CD14-positive monocyte (primary cell): ENCODE measurements around the gene DNAH10. TPM values are rescaled to one million over a fixed set of nuclear protein-coding genes. Genes with fewer than 3 reads are reported as not detected.
"Not testable (repeated sequence)": the region's sequence is repeated elsewhere in the genome, so short reads cannot be mapped to it uniquely, and the experiment has no call there.

Source experiments
- DNase-seq, 3 donors: peaks; one replicate each; pipeline ENCODE4 v3.0.0-alpha.2; 2011 to 2022
- H2AFZ ChIP-seq: 2 replicates; pipeline ENCODE4 v1.6.0; 2012; ENCODE audit warnings: mild to moderate bottlenecking, low read depth, low read length, inconsistent platforms; ENCODE audit not compliant: insufficient read depth, poor library complexity, severe bottlenecking
- H3K27ac ChIP-seq, 2 donors: 1 replicate in 1 of 2; 2 replicates in 1 of 2; pipeline ENCODE4 v1.5.1; 2012 to 2013; ENCODE audit warnings: low read length in 2 of 2, control low read depth in 1 of 2, inconsistent platforms in 1 of 2, low read depth in 1 of 2, mild to moderate bottlenecking in 1 of 2
- H3K27me3 ChIP-seq, 2 donors: one replicate each; pipeline versions ENCODE4 v1.6.0 to v1.6.1; 2011 to 2013; ENCODE audit warnings: low read length in 2 of 2; ENCODE audit not compliant: control insufficient read depth in 2 of 2, insufficient read depth in 2 of 2
- H3K36me3 ChIP-seq, 2 donors: replicated peaks in 1 of 2; 1 replicate in 1 of 2; 2 replicates in 1 of 2; pipeline versions ENCODE4 v1.5.1 to v1.6.1; 2012 to 2013; ENCODE audit warnings: low read length in 2 of 2, control low read depth in 1 of 2, inconsistent platforms in 1 of 2, mild to moderate bottlenecking in 1 of 2; ENCODE audit not compliant: insufficient read depth in 2 of 2, control insufficient read depth in 1 of 2
- H3K4me1 ChIP-seq, 2 donors: 1 replicate in 1 of 2; 2 replicates in 1 of 2; pipeline versions ENCODE4 v1.5.1 to v1.6.1; 2012 to 2013; ENCODE audit warnings: low read length in 2 of 2, control low read depth in 1 of 2, inconsistent platforms in 1 of 2, mild to moderate bottlenecking in 1 of 2, moderate library complexity in 1 of 2; ENCODE audit not compliant: insufficient read depth in 2 of 2, control insufficient read depth in 1 of 2
- H3K4me2 ChIP-seq: replicated peaks from 2 replicates; pipeline ENCODE3; 2012; ENCODE audit warnings: low read length, moderate library complexity, mild to moderate bottlenecking; ENCODE audit not compliant: poor library complexity, severe bottlenecking; ENCODE audit errors: extremely low read depth
- H3K4me3 ChIP-seq, 3 experiments: fragments of 200-600 bp in 1 of 3; sonication (generic) in 1 of 3; replicated peaks in 1 of 3; 1 replicate in 2 of 3; 2 replicates in 1 of 3; pipeline ENCODE4 v1.5.1; 2011 to 2013; ENCODE audit warnings: low read length in 3 of 3, mild to moderate bottlenecking in 3 of 3, control low read depth in 2 of 3, low read depth in 2 of 3, inconsistent platforms in 1 of 3, moderate library complexity in 1 of 3
- H3K79me2 ChIP-seq: 2 replicates; pipeline ENCODE4 v1.6.0; 2012; ENCODE audit warnings: mild to moderate bottlenecking, control low read depth, inconsistent platforms, low read length, moderate library complexity; ENCODE audit not compliant: insufficient read depth
- H3K9ac ChIP-seq: 2 replicates; pipeline ENCODE4 v1.6.0; 2017; ENCODE audit warnings: low read length, mild to moderate bottlenecking; ENCODE audit not compliant: insufficient read depth, poor library complexity, severe bottlenecking
- H3K9me3 ChIP-seq, 2 donors: replicated peaks in 1 of 2; 1 replicate in 1 of 2; 2 replicates in 1 of 2; pipeline versions ENCODE4 v1.5.1 to v1.6.1; 2012 to 2013; ENCODE audit warnings: low read length in 2 of 2, control low read depth in 1 of 2; ENCODE audit not compliant: control insufficient read depth in 1 of 2, insufficient read depth in 1 of 2
- H4K20me1 ChIP-seq: 2 replicates; pipeline ENCODE4 v1.6.0; 2012; ENCODE audit warnings: mild to moderate bottlenecking, low read length, control low read depth, moderate library complexity; ENCODE audit not compliant: insufficient read depth
- H3K27ac Mint-ChIP-seq, 7 donors: one replicate each; pipeline ENCODE4 v1.8.0; 2020; ENCODE audit warnings: mild to moderate bottlenecking in 7 of 7, mixed read lengths in 7 of 7, moderate library complexity in 6 of 7, inconsistent platforms in 2 of 7
- H3K27me3 Mint-ChIP-seq, 3 donors: one replicate each; pipeline ENCODE4 v1.8.0; 2021 to 2022; ENCODE audit warnings: low read depth in 3 of 3, mild to moderate bottlenecking in 3 of 3, mixed read lengths in 3 of 3, moderate library complexity in 3 of 3, inconsistent platforms in 1 of 3
- H3K36me3 Mint-ChIP-seq, 2 donors: one replicate each; pipeline ENCODE4 v1.8.0; 2020; ENCODE audit warnings: mixed read lengths in 2 of 2, inconsistent platforms in 1 of 2, mild to moderate bottlenecking in 1 of 2
- H3K4me1 Mint-ChIP-seq: one replicate; pipeline ENCODE4 v1.8.0; 2020; ENCODE audit warnings: mild to moderate bottlenecking, mixed read lengths
- H3K4me3 Mint-ChIP-seq, 2 donors: one replicate each; pipeline ENCODE4 v1.8.0; 2020; ENCODE audit warnings: mild to moderate bottlenecking in 2 of 2, mixed read lengths in 2 of 2, moderate library complexity in 1 of 2
- H3K9me3 Mint-ChIP-seq, 7 donors: one replicate each; pipeline ENCODE4 v1.8.0; 2020 to 2022; ENCODE audit warnings: mixed read lengths in 7 of 7, mild to moderate bottlenecking in 6 of 7, moderate library complexity in 6 of 7, inconsistent platforms in 2 of 7
- CTCF ChIP-seq: fragments of 200-600 bp; IDR thresholded peaks from one replicate; pipeline ENCODE4 v1.8.0; 2022; ENCODE audit warnings: antibody characterized with exemption, mild to moderate bottlenecking
- WGBS: methylation state at CpG from one replicate; pipeline ENCODE4 v1.1.5; 2013; ENCODE audit warnings: missing lambda C conversion rate; ENCODE audit not compliant: insufficient coverage; 5-methylcytosine and 5-hydroxymethylcytosine counted together
- intact Hi-C, 2 donors: fragments of 100-400 bp; cut with micrococcal nuclease; formaldehyde crosslinking; loops; one replicate each; pipeline versions ENCODE4 v1.15.0 to v1.15.1; 2023
- polyA plus RNA-seq, 3 donors: library from polyadenylated mRNA; depleted of rRNA in 1 of 3; unstranded in 2 of 3; stranded (reverse) in 1 of 3; fragments of 300-500 nt in 2 of 3; fragments of >200 nt in 1 of 3; fragmentation: Illumina TruSeq in 2 of 3; gene quantifications; 1 replicate in 2 of 3; 2 replicates in 1 of 3; pipeline ENCODE4 v1.2.3, GENCODE V29; 2012 to 2021

Gene DNAH10
- polyA plus RNA-seq, 3 donors: not detected

GRCh38 chr12:123787466-123787865, 25.4 kb downstream of the DNAH10 start:
- Mint-ChIP-seq H3K27ac (no peak overlapping the region), H3K36me3 (no peaks in the 10 kb centered on the region), H3K9me3 (peaks cover 0 to 10% (median 7%) of the 10 kb centered on the region in 7 donors), H3K27me3 (peaks cover 0 to 7% (median 2%) of the 10 kb centered on the region in 3 donors), H3K4me1 (no peaks in the 10 kb centered on the region), H3K4me3 (no peak overlapping the region)
- Histone ChIP-seq H3K27ac (no peak overlapping the region), H3K36me3 (no peaks in the 10 kb centered on the region), H3K9ac (no peak overlapping the region), H2AFZ (no peak overlapping the region), H3K9me3 (no peaks in the 10 kb centered on the region), H3K4me1 (no peaks in the 10 kb centered on the region), H4K20me1 (no peaks in the 10 kb centered on the region), H3K27me3 (no peaks in the 10 kb centered on the region), H3K4me2 (no peak overlapping the region), H3K79me2 (no peaks in the 10 kb centered on the region), H3K4me3 (no peak overlapping the region)
- 96% methylated on average over 25 of the region's 25 CpGs for WGBS
- TF ChIP-seq CTCF: no peak
- intact Hi-C loops: no loop called here
- no peak for DNase-seq

GRCh38 chr12:123788541-123788940, 26.4 kb downstream of the DNAH10 start:
- intact Hi-C loops: no loop called here
- Histone ChIP-seq H3K27ac (no peak overlapping the region), H3K9me3 (no peaks in the 10 kb centered on the region), H3K4me2 (no peak overlapping the region), H3K4me1 (no peaks in the 10 kb centered on the region), H3K4me3 (no peak overlapping the region), H3K36me3 (no peaks in the 10 kb centered on the region), H4K20me1 (no peaks in the 10 kb centered on the region), H2AFZ (no peak overlapping the region), H3K27me3 (no peaks in the 10 kb centered on the region), H3K9ac (no peak overlapping the region), H3K79me2 (no peaks in the 10 kb centered on the region)
- WGBS: 86% methylated on average over 3 of the region's 9 CpGs
- H3K4me3 Mint-ChIP-seq: no peak overlapping the region
- no peak for TF ChIP-seq CTCF
- no peaks in the 10 kb centered on the region for H3K4me1 Mint-ChIP-seq
- no peaks in the 10 kb centered on the region for H3K36me3 Mint-ChIP-seq
- no peak for DNase-seq
- peaks cover 0 to 5% (median 2%) of the 10 kb centered on the region in 3 donors for H3K27me3 Mint-ChIP-seq
- no peak overlapping the region for H3K27ac Mint-ChIP-seq
- H3K9me3 Mint-ChIP-seq: peaks cover 2 to 13% (median 9%) of the 10 kb centered on the region in 7 donors

- H3K36me3 Mint-ChIP-seq, intact Hi-C loops: not testable (repeated sequence)
- H3K9me3 Mint-ChIP-seq: peaks cover 2 to 13% (median 9%) of the 10 kb centered on the region in 7 donors
Measured at GRCh38 chr12:123789422-123789821, 27.3 kb downstream of the DNAH10 start.

More at GRCh38 chr12:123789422-123789821, 27.3 kb downstream of the DNAH10 start:
- not testable (repeated sequence) for H3K4me1 ChIP-seq, H3K9me3 ChIP-seq, H3K27ac ChIP-seq, H3K36me3 ChIP-seq, H3K9ac ChIP-seq, DNase-seq, H2AFZ ChIP-seq, H3K27me3 Mint-ChIP-seq, H3K27me3 ChIP-seq, H3K4me1 Mint-ChIP-seq, H4K20me1 ChIP-seq, H3K79me2 ChIP-seq, H3K27ac Mint-ChIP-seq, H3K4me2 ChIP-seq, H3K4me3 Mint-ChIP-seq, H3K4me3 ChIP-seq
- 100% methylated on average over 5 of the region's 8 CpGs for WGBS
